Gastroesophageal sphincter (tissue), 3 donors: ENCODE data around the gene GABBR2.

Experiments used
- EP300 ChIP-seq: sonication (generic); formaldehyde crosslinking; IDR thresholded peaks from one replicate; pipeline ENCODE4 v1.6.1; 2017; ENCODE audit warnings: antibody characterized with exemption, mild to moderate bottlenecking
- POLR2A ChIP-seq, 2 donors: fragments of 450-650 bp; IDR thresholded peaks; one replicate each; pipeline ENCODE4 v1.6.1; 2017; ENCODE audit warnings: antibody characterized with exemption in 2 of 2, mild to moderate bottlenecking in 2 of 2, moderate library complexity in 1 of 2
- POLR2AphosphoS5 ChIP-seq: sonication (generic); formaldehyde crosslinking; IDR thresholded peaks from one replicate; pipeline ENCODE4 v1.6.1; 2017; ENCODE audit warnings: antibody characterized with exemption
- TF ChIP-seq, protein P1 (sequence below), 4 experiments: fragments of 200-600 bp in 2 of 4; fragments of 450-650 bp in 2 of 4; sonication (generic) in 1 of 4; IDR thresholded peaks; one replicate each; pipeline ENCODE4 v1.5.1; 2017 to 2019; ENCODE audit warnings: antibody characterized with exemption in 4 of 4, mild to moderate bottlenecking in 2 of 4, moderate library complexity in 2 of 4

DNA sequence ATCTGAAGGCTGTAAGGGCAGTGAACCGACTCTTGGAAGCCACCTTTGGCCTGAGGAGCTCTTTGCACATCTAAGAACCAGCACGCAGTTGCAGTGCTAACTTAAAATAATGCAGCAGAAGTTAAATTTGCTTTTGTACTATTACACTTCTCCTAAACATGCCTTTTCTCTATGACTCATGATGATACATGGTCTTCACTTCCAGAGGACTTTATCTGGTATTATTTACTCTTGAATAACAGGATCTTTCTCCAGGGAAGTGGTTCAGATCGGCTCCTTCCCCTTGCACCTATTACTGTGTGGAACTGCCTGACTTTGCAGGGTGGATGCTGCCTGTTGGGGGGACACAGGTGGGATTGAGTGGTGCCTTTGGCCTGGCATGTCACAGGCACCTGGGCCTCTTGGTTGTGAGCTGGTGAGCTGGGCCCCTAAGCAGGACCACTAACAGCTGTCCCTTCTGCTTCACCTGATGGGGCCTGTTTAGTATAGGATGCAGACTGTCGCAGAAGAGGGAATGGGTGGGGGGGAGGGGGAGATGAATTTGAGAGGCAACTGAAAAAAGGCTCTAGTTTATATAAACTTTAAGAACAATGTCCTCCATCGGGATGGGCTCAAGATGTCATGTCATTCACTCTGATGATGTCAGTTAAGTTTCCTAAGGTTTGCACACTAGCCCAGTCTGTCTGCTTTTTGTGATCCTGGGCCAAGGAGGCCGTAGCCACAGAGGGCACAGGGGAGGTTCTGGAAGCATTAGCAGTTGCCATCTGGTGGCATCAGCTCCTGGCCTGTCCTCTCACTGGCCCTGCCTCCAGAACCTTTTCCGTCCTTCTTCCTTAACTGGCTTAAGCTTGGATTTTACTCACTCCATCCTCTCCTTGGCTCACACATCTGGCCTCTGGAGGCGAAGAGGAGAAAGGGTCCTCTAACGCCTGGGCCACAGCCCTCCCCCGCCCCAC lies 33.9 kb upstream of the GABBR2 start:
- TF ChIP-seq, protein P1, sequence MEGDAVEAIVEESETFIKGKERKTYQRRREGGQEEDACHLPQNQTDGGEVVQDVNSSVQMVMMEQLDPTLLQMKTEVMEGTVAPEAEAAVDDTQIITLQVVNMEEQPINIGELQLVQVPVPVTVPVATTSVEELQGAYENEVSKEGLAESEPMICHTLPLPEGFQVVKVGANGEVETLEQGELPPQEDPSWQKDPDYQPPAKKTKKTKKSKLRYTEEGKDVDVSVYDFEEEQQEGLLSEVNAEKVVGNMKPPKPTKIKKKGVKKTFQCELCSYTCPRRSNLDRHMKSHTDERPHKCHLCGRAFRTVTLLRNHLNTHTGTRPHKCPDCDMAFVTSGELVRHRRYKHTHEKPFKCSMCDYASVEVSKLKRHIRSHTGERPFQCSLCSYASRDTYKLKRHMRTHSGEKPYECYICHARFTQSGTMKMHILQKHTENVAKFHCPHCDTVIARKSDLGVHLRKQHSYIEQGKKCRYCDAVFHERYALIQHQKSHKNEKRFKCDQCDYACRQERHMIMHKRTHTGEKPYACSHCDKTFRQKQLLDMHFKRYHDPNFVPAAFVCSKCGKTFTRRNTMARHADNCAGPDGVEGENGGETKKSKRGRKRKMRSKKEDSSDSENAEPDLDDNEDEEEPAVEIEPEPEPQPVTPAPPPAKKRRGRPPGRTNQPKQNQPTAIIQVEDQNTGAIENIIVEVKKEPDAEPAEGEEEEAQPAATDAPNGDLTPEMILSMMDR (IDR thresholded peaks at IDR 0.05), result no peak
- TF ChIP-seq POLR2A (IDR thresholded peaks at IDR 0.05) (no peak), POLR2AphosphoS5 (no peak), EP300 (no peak)
